HL-60 (cell line): Measurements from ENCODE around the gene PCNX2.

Source experiments
- POLR2AphosphoS5 ChIP-seq: IDR thresholded peaks from 2 replicates; pipeline ENCODE4 v1.6.1; 2012; ENCODE audit warnings: low read depth
- TF ChIP-seq, protein P1 (sequence below): IDR thresholded peaks from one replicate; pipeline ENCODE4 v1.5.1; 2011; ENCODE audit warnings: low read length, control low read depth, inconsistent platforms; ENCODE audit not compliant: insufficient read depth

DNA sequence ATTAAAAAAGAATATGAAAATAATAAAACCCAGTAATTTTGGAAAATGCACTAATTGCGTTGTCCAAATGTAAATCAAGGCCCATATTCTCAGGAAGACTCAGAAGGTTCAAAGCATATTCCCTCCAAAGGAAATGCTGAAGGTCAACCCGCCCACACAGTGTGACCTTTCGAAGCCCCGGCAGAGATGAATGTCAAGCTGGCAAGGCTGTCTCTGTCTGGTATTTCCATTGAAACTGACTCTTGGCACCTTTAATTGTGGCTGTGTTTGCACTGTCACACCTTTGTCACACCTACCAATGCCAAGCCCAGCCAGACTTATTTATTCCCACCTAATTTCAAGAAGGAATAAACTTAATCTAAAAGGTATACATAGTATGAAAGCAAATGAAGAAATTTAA lies 262.6 kb downstream of the PCNX2 start:
- no peak for TF ChIP-seq POLR2AphosphoS5
- TF ChIP-seq, protein P1, sequence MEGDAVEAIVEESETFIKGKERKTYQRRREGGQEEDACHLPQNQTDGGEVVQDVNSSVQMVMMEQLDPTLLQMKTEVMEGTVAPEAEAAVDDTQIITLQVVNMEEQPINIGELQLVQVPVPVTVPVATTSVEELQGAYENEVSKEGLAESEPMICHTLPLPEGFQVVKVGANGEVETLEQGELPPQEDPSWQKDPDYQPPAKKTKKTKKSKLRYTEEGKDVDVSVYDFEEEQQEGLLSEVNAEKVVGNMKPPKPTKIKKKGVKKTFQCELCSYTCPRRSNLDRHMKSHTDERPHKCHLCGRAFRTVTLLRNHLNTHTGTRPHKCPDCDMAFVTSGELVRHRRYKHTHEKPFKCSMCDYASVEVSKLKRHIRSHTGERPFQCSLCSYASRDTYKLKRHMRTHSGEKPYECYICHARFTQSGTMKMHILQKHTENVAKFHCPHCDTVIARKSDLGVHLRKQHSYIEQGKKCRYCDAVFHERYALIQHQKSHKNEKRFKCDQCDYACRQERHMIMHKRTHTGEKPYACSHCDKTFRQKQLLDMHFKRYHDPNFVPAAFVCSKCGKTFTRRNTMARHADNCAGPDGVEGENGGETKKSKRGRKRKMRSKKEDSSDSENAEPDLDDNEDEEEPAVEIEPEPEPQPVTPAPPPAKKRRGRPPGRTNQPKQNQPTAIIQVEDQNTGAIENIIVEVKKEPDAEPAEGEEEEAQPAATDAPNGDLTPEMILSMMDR, result no peak
